Measurements from ENCODE around the gene TARBP2. TPM values are rescaled to one million over a fixed set of nuclear protein-coding genes. Genes with fewer than 3 reads are reported as not detected.

The TARBP2 gene
- polyA plus RNA-seq, 1 experiment, result 44.9 TPM

DNA sequence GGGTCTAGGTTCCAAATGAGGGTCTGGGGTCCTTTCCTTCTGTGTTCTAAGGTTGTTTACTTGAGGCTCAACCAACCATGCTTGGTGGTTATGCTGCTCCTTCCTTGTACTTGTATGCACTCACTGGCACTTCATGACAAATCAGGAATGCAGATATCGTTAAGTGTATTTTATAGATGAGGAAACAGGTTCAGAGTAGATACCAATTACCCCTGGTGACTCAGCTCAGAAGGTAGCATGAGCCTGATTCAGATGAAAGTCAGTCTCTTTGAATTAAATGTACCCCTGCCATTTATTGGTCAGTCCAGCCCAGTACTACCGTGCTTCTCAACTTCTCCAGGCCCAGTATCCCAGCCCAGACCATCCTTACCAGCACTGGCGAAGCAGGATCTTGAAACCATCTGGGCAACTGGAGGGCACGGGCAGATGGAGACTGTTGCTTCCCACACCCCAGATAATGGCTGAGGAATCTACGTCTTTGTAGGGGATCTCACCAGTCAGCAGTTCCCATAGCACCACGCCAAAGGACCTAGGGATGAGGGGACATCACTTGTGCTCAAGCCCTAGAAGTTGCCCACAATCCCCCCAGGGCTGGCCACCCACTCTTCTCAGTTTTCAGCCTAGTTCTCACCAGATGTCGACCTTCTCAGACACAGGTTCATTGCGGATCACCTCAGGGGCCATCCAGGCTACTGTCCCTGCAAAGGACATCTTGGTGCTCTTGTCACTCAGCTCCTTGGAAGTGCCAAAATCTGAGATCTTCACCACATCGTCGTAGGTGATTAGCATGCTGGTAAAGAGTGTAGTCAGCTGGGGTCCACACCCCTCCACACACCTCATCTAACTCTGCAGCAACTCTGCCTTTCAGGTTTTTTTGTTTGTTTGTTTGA, 16.2 kb upstream of the TARBP2 start:
- peaks cover 40% of the 10 kb centered on the region for H3K36me3 ChIP-seq (ENCODE audit: control insufficient read depth, insufficient read depth, low read length)
- TF ChIP-seq, protein P1, sequence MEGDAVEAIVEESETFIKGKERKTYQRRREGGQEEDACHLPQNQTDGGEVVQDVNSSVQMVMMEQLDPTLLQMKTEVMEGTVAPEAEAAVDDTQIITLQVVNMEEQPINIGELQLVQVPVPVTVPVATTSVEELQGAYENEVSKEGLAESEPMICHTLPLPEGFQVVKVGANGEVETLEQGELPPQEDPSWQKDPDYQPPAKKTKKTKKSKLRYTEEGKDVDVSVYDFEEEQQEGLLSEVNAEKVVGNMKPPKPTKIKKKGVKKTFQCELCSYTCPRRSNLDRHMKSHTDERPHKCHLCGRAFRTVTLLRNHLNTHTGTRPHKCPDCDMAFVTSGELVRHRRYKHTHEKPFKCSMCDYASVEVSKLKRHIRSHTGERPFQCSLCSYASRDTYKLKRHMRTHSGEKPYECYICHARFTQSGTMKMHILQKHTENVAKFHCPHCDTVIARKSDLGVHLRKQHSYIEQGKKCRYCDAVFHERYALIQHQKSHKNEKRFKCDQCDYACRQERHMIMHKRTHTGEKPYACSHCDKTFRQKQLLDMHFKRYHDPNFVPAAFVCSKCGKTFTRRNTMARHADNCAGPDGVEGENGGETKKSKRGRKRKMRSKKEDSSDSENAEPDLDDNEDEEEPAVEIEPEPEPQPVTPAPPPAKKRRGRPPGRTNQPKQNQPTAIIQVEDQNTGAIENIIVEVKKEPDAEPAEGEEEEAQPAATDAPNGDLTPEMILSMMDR (IDR thresholded peaks at IDR 0.05; ENCODE audit: insufficient read depth, low read depth, low read length), result no peak
- no peaks in the 10 kb centered on the region for H3K27me3 ChIP-seq (ENCODE audit: control insufficient read depth, insufficient read depth, low read length)
- POLR2A ChIA-PET, result no interaction called here
- no peak overlapping the region for H3K4me3 ChIP-seq (ENCODE audit: low read depth, low read length)
- no peak for DNase-seq (ENCODE audit: low read depth)
- CTCF ChIA-PET, result interaction anchor here (0.8 kb wide), 1 partner anchor 163 kb away, joined by 3 read pairs; the partner anchor contains the start of gene AAAS

GRCh38 chr12:53485955-53486735, 14.9 kb upstream of the TARBP2 start:
- Histone ChIP-seq H3K36me3 (ENCODE audit: control insufficient read depth, insufficient read depth, low read length) (peaks cover 34% of the 10 kb centered on the region), H3K4me3 (ENCODE audit: low read depth, low read length) (no peak overlapping the region), H3K27me3 (ENCODE audit: control insufficient read depth, insufficient read depth, low read length) (no peaks in the 10 kb centered on the region)
- TF ChIP-seq, protein P1 (IDR thresholded peaks at IDR 0.05; ENCODE audit: insufficient read depth, low read depth, low read length), result no peak
- CTCF ChIA-PET, result interaction anchor here (0.8 kb wide), 1 partner anchor 165 kb away, joined by 3 read pairs; the partner anchor contains the start of gene AAAS
- POLR2A ChIA-PET, result no interaction called here
- DNase-seq (ENCODE audit: low read depth), result no peak

DNA sequence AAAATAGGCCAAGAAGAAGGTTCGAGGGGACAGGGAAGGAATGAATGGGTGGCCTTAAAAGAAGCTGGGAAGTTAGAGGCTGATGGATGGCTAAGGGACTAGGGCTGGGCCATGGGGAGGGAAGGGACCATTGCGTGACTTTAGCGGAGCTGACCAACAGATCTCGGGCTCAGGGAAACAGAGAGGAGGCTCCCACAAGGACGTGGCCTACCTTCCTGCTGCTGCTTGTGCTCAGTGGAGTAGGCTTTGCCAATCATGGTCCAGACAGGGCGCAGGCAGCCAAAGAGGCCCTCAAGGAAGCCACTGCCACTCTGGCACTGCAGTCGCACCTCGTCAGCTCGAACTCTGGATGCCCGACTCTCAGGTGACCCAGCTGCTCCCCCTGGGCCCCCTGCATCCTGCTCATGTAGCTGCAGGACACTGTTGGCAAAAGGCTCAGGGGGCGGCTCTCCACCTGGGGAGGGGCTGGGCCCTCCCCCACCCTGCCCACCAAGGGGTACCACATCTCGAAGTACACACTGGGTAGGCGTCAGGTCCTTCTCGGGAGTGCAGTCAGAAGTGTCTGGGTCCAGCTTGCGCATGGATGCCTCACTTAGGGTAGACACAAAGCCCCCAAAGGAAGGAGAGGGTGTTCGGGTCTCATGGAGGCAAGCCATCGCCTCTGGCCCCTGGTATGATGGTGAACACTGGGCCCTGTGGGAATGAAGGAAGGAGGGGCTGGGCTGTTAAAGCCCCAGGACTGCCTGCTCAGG, 14.2 kb upstream of the TARBP2 start:
- no peak for DNase-seq (ENCODE audit: low read depth)
- H3K36me3 ChIP-seq (ENCODE audit: control insufficient read depth, insufficient read depth, low read length), result peaks cover 31% of the 10 kb centered on the region
- ChIA-PET CTCF (no interaction called here), POLR2A (no interaction called here)
- no peak overlapping the region for H3K4me3 ChIP-seq (ENCODE audit: low read depth, low read length)
- TF ChIP-seq, protein P1 (IDR thresholded peaks at IDR 0.05; ENCODE audit: insufficient read depth, low read depth, low read length), result no peak
- H3K27me3 ChIP-seq (ENCODE audit: control insufficient read depth, insufficient read depth, low read length), result no peaks in the 10 kb centered on the region

DNA sequence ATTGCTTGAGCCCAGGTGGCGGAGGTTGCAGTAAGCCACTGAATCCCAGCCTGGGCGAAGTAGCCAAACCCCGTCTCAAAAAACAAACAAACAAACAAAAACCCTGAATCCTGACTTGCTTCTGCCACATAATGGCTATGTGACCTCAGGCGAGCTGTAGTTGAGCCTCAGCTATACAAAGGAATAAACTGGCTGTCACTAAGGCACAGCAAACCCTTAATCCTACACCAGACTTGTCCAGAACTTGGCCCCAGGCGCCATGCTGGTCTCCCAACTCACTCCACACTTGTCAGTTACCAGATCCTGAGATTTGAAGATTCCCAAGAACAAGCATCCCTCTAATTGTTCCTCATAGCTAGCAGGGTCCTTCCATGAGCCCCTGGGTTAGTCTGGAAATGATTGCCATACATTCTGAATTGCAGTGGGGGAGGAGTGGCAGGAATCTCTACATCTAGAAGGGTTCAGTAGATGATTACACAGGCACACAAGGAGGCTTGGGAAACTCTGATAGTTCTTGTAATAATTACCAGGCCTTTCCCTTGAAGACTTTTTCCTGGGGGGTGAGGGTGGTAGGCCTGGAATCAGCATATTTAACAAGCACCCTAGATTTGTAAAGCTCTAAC, 11.7 kb upstream of the TARBP2 start:
- TF ChIP-seq, protein P1 (IDR thresholded peaks at IDR 0.05; ENCODE audit: insufficient read depth, low read depth, low read length), result no peak
- POLR2A ChIA-PET, result interaction anchor here (0.7 kb wide), 1 partner anchor 129 kb away, joined by 7 read pairs; no protein-coding TSS in a partner anchor
- DNase-seq (ENCODE audit: low read depth), result no peak
- Histone ChIP-seq H3K27me3 (ENCODE audit: control insufficient read depth, insufficient read depth, low read length) (no peaks in the 10 kb centered on the region), H3K4me3 (ENCODE audit: low read depth, low read length) (no peak overlapping the region), H3K36me3 (ENCODE audit: control insufficient read depth, insufficient read depth, low read length) (peaks cover 13% of the 10 kb centered on the region)
- CTCF ChIA-PET, result interaction anchor here (1.0 to 1.5 kb wide), 3 partner anchors 12 to 19 kb away, joined by 3 to 5 read pairs (median 4); no protein-coding TSS in a partner anchor
